GM19395 (cell line): Measurements from ENCODE around the gene GRIK2.

Experiments used
- ATAC-seq: cut with Tn5 transposase; IDR thresholded peaks from one replicate; pipeline ENCODE4 v1.9.1; 2021; ENCODE audit warnings: mild to moderate bottlenecking, moderate library complexity; ENCODE audit not compliant: unreplicated experiment

GRIK2 gene

DNA sequence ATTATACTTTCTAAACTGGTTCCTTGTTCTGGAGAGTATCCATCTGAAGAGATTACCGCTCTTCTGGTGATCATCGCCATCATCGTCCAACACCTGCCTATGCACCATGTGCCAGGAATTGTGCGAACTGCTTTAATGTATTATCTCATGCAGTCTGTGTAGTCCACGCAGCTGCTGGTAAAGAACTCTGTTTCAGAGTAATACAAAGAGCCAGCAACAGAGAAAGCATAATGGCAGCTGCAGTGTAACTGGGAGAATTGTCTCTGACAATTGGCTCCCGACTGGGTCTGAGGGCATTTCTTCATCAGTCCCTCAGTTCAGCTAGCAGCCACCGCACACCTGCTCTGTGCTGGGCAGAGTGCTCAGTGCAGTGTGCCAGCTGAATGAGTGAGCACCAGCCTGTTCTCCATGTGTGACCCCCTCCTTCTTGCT lies 383.4 kb downstream of the GRIK2 start:
- ATAC-seq = no peak

- no peak for ATAC-seq
Observed at GRCh38 chr6:101777646-101778045, 384.1 kb downstream of the GRIK2 start.

DNA sequence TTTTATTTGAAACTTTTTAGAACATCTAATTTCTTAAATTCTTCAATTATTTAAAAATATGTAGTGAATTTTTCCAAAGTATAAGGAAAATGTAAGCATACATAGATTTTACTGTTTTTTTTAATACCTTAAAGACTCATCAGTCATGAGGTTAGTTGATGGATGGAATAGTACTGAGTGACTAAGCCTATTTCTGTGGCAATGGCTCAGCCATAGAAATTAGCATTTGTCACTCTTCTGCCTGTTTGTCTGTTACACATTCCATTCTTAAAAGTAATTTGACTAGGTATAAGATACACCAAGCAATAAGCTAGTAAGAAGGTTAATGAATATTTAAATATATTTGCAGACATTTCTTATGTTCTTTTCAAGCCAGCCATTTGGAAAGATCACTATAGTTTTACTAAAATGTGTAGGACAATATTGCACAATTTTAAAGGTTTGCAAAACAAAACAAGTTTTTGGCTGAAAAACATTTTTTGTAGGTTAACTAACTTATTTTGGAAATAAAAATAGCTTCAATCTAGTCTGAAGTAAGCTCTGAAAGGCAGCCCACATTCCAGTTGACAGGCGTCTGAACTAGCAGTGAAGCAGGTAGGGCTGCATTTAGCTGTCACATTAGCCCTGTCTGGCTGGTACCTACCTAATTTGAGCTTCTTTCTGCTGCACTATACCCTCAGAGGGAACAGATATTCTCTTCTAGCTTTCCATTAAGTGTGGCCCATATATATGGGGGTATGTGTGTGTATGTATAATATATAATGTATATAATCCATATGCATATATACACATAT lies 385.7 kb downstream of the GRIK2 start:
- no peak for ATAC-seq

DNA sequence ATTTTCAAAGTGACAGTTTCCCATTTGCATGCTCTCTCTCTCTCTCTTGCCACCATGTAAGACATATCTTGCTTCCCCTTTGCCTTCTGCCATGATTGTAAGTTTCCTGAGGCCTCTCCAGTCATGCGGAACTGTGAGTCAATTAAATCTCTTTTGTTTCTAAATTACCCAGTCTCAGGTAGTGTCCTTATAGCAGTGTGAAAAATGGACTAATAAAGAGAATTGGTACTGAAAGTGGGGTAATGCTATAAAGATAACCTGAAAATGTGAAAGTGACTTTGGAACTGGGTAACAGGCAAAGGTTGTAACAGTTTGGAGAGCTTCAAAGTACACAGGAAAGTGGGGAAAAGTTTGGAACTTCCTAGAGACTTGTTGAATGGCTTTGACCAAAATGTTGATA lies 389.8 kb downstream of the GRIK2 start:
- ATAC-seq = no peak

- no peak for ATAC-seq
Observed at GRCh38 chr6:101784094-101784493, 390.6 kb downstream of the GRIK2 start.

- ATAC-seq = no peak
Observed at GRCh38 chr6:101799531-101799930, 406.0 kb downstream of the GRIK2 start.

GRCh38 chr6:101800598-101800997 lies 407.1 kb downstream of the GRIK2 start:
- no peak for ATAC-seq

- ATAC-seq = no peak
Observed at GRCh38 chr6:101803136-101803535, 409.6 kb downstream of the GRIK2 start.

DNA sequence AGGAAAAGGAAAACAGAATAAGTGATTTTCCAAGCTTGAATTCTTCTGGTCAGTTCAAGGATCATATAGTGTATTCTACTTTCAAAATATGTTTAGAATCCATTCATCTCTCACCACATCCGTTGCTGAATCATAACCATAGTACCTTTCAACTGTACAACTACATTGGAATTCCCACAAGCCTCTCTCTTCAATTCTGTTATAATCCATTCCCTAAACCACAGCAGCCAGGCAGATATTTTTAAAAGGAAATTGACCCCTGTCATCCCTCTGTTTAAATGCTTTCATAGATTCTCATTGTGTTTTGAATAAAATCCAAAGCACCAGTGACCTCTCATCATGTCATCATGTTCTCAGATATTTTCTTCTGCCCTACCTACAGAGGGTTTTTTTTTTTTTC lies 412.7 kb downstream of the GRIK2 start:
- no peak for ATAC-seq

- no peak for ATAC-seq
Observed at GRCh38 chr6:101811108-101811507, 417.6 kb downstream of the GRIK2 start.

GRCh38 chr6:101816716-101817115 lies 423.2 kb downstream of the GRIK2 start:
- ATAC-seq = no peak

GRCh38 chr6:101818051-101818450 lies 424.5 kb downstream of the GRIK2 start:
- ATAC-seq = no peak

GRCh38 chr6:101824551-101825345 lies 431.2 kb downstream of the GRIK2 start:
- no peak for ATAC-seq

GRCh38 chr6:101826269-101826668 lies 432.8 kb downstream of the GRIK2 start:
- no peak for ATAC-seq

- no peak for ATAC-seq
Observed at GRCh38 chr6:101826678-101827077, 433.2 kb downstream of the GRIK2 start.

DNA sequence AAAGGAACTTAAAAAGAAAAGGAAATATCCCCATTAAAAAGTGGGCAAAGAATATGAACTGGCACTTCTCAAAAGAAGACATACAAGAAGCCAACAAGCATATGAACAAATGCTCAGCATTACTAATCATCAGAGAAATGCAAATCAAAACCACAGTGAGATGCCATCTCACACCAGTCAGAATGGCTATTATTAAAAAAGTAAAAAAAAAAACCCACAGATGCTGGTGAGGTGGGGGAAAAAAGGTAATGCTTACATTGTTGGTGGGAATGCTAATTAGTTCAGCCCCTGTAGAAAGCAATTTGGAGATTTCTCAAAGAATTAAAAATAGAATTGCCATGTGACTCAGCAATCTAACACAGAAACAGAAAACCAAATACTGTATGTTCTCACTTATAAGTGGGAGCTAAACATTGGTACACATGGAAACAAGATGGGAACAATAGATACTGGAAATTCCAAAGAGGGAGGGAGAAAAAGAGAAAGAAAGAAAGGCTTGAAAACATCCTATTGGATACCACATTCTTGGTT lies 437.1 kb downstream of the GRIK2 start:
- ATAC-seq = no peak

GRCh38 chr6:101832371-101832770 lies 438.9 kb downstream of the GRIK2 start:
- no peak for ATAC-seq

DNA sequence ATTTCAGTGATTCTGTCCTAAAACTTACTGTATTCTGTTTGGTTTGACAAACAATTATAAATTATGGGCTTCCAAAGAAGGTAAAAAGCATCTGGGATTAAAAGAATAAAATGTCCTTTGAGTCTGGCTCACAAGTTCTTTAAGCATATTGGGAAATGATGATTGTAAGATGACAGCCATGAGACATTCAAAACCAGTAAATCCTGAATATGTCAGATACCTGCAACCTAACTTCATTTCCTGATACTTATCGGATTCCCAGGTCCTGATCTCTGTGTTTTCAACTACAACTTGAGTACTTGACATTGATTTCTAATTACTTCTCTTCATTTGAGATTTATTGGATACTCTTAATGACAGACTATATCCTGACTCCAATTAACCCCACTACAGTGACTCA lies 446.6 kb downstream of the GRIK2 start:
- no peak for ATAC-seq

GRCh38 chr6:101845172-101845571 lies 451.7 kb downstream of the GRIK2 start:
- no peak for ATAC-seq

GRCh38 chr6:101845621-101846020 lies 452.1 kb downstream of the GRIK2 start:
- ATAC-seq = peak; percentile 59

GRCh38 chr6:101847690-101848089 lies 454.2 kb downstream of the GRIK2 start:
- ATAC-seq = no peak

- no peak for ATAC-seq
Observed at GRCh38 chr6:101851911-101852310, 458.4 kb downstream of the GRIK2 start.
